HepG2 (cell line): ENCODE results near the gene PRPSAP1. TPM values are rescaled to one million over a fixed set of nuclear protein-coding genes. Genes with fewer than 3 reads are reported as not detected.

Source experiments
- HDAC2 ChIP-seq: sonication (generic); formaldehyde crosslinking; IDR thresholded peaks from 2 replicates; pipeline ENCODE4 v1.4.0; 2020; ENCODE audit warnings: missing genetic modification reagents
- JUN ChIP-seq: sonication (generic); formaldehyde crosslinking; IDR thresholded peaks from 2 replicates; pipeline ENCODE4 v1.4.0; 2020; ENCODE audit warnings: mild to moderate bottlenecking, missing genetic modification reagents
- MAF1 ChIP-seq: sonication (generic); formaldehyde crosslinking; IDR thresholded peaks from 2 replicates; pipeline ENCODE4 v1.5.0; 2020; ENCODE audit warnings: missing genetic modification reagents, borderline replicate concordance
- MED13 ChIP-seq: sonication (generic); formaldehyde crosslinking; IDR thresholded peaks from 2 replicates; pipeline ENCODE4 v1.5.0; 2020; ENCODE audit warnings: missing genetic modification reagents
- NCOA1 ChIP-seq: sonication (generic); formaldehyde crosslinking; IDR thresholded peaks from 2 replicates; pipeline ENCODE4 v1.9.0; 2021; ENCODE audit warnings: missing genetic modification reagents
- PAWR ChIP-seq: sonication (generic); formaldehyde crosslinking; IDR thresholded peaks from 2 replicates; pipeline ENCODE4 v1.4.0; 2020; ENCODE audit warnings: missing genetic modification reagents, mild to moderate bottlenecking, borderline replicate concordance
- PHF8 ChIP-seq: sonication (generic); formaldehyde crosslinking; IDR thresholded peaks from 2 replicates; pipeline ENCODE4 v1.5.0; 2020; ENCODE audit warnings: missing genetic modification reagents
- POLR2A ChIP-seq, 2 experiments: IDR thresholded peaks; 2 replicates each; pipeline ENCODE4 v1.6.1; 2011; ENCODE audit warnings: low read depth in 2 of 2, low read length in 2 of 2, mild to moderate bottlenecking in 1 of 2, moderate library complexity in 1 of 2; ENCODE audit not compliant: insufficient read depth in 1 of 2
- SKI ChIP-seq: fragments of 450-650 bp; IDR thresholded peaks from one replicate; pipeline ENCODE4 v1.6.1; 2018; ENCODE audit warnings: mild to moderate bottlenecking; ENCODE audit not compliant: partially characterized antibody
- SOX5 ChIP-seq: IDR thresholded peaks from 2 replicates; pipeline ENCODE4 v1.6.1; 2016; ENCODE audit warnings: borderline replicate concordance
- YY1 ChIP-seq: IDR thresholded peaks from 2 replicates; pipeline ENCODE4 v1.6.1; 2011; ENCODE audit warnings: low read length, low read depth, moderate library complexity, mild to moderate bottlenecking; ENCODE audit not compliant: insufficient read depth, insufficient replicate concordance
- ZNF17 ChIP-seq: sonication (generic); formaldehyde crosslinking; IDR thresholded peaks from 2 replicates; pipeline ENCODE4 v1.5.0; 2020; ENCODE audit warnings: mild to moderate bottlenecking, missing genetic modification reagents
- ZNF180 ChIP-seq: sonication (generic); formaldehyde crosslinking; IDR thresholded peaks from 2 replicates; pipeline ENCODE4 v1.4.0; 2020; ENCODE audit warnings: low read depth, missing genetic modification reagents, borderline replicate concordance
- ZNF234 ChIP-seq: sonication (generic); formaldehyde crosslinking; conservative IDR thresholded peaks from 2 replicates; pipeline ENCODE4 v1.5.1; 2020; ENCODE audit warnings: mild to moderate bottlenecking, missing genetic modification reagents
- ZNF263 ChIP-seq: sonication (generic); formaldehyde crosslinking; IDR thresholded peaks from 2 replicates; pipeline ENCODE4 v1.4.0; 2020; ENCODE audit warnings: missing genetic modification reagents
- ZNF546 ChIP-seq: sonication (generic); formaldehyde crosslinking; conservative IDR thresholded peaks from 2 replicates; pipeline ENCODE4 v1.8.1; 2023; ENCODE audit warnings: mild to moderate bottlenecking, missing genetic modification reagents
- ZNF678 ChIP-seq: sonication (generic); formaldehyde crosslinking; IDR thresholded peaks from 2 replicates; pipeline ENCODE4 v1.4.0; 2020; ENCODE audit warnings: mild to moderate bottlenecking, missing genetic modification reagents
- ZNF75D ChIP-seq: sonication (generic); formaldehyde crosslinking; IDR thresholded peaks from 2 replicates; pipeline ENCODE4 v1.8.1; 2023; ENCODE audit warnings: missing genetic modification reagents, mild to moderate bottlenecking, borderline replicate concordance
- polyA plus RNA-seq, 8 experiments: library from polyadenylated mRNA; depleted of rRNA in 3 of 8; stranded (reverse) in 7 of 8; unstranded in 1 of 8; fragments of >200 nt; fragmentation: Illumina TruSeq in 4 of 8; extraction: Trizol in 4 of 8; gene quantifications; 2 replicates each; pipeline versions ENCODE4 v1.2.1 to v1.2.3, GENCODE V29; 2011 to 2016; ENCODE audit warnings: low read depth in 4 of 8, missing spikeins in 1 of 8, mixed read lengths in 1 of 8; ENCODE audit not compliant: insufficient read depth in 1 of 8
- total RNA-seq, 5 experiments: library from RNA; depleted of rRNA; stranded (reverse); fragments of >200 nt; fragmentation: Illumina TruSeq; extraction: Trizol; gene quantifications; 2 replicates each; pipeline ENCODE4 v1.2.3, GENCODE V29; 2016; ENCODE audit warnings: low read depth in 1 of 5
- TF ChIP-seq, protein P1 (sequence below): sonication (generic); formaldehyde crosslinking; IDR thresholded peaks from 2 replicates; pipeline ENCODE4 v1.4.0; 2020; ENCODE audit warnings: missing genetic modification reagents
- TF ChIP-seq, protein P2 (sequence below), 2 experiments: sonication (generic) in 1 of 2; formaldehyde crosslinking in 1 of 2; IDR thresholded peaks; 2 replicates each; pipeline versions ENCODE4 v1.6.1 to v1.9.0; 2014 to 2022; ENCODE audit warnings: antibody characterized with exemption in 1 of 2, borderline replicate concordance in 1 of 2, inconsistent platforms in 1 of 2, low read depth in 1 of 2, missing genetic modification reagents in 1 of 2

Gene PRPSAP1
- total and polyA plus RNA-seq, 2 of the 13 experiments (the other 11 are each of a cell fraction or from before 2014, with no cell fraction given), result 91.1 to 314 TPM

DNA sequence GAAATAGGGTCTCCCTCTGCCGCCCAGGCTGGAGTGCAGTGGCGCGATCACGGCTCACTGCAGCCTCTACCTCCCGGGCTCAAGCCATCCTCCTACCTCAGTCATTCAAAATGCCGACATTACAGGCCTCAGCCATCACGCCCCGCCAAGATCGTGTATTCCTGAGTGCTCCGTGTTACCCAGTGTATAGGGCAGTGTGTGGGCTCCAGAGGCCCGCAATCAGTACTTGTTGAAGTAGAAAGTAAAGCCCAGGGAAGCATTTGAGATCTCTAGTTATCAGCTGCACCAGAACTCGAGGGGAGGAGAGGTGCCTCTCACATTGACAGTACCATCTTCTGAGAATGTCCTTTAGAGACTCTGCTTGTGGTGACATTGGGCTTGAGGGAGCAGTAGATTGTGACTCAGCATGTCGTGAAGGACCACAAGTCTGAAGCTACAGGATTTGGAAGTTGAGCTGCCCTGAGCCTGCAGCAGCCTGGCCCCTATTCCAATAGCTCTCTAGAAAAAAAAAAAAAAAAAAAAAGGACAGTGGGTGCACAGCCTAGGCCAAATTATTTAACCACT, 1.1 kb upstream of the PRPSAP1 start (continued):
- TF ChIP-seq, protein P1, sequence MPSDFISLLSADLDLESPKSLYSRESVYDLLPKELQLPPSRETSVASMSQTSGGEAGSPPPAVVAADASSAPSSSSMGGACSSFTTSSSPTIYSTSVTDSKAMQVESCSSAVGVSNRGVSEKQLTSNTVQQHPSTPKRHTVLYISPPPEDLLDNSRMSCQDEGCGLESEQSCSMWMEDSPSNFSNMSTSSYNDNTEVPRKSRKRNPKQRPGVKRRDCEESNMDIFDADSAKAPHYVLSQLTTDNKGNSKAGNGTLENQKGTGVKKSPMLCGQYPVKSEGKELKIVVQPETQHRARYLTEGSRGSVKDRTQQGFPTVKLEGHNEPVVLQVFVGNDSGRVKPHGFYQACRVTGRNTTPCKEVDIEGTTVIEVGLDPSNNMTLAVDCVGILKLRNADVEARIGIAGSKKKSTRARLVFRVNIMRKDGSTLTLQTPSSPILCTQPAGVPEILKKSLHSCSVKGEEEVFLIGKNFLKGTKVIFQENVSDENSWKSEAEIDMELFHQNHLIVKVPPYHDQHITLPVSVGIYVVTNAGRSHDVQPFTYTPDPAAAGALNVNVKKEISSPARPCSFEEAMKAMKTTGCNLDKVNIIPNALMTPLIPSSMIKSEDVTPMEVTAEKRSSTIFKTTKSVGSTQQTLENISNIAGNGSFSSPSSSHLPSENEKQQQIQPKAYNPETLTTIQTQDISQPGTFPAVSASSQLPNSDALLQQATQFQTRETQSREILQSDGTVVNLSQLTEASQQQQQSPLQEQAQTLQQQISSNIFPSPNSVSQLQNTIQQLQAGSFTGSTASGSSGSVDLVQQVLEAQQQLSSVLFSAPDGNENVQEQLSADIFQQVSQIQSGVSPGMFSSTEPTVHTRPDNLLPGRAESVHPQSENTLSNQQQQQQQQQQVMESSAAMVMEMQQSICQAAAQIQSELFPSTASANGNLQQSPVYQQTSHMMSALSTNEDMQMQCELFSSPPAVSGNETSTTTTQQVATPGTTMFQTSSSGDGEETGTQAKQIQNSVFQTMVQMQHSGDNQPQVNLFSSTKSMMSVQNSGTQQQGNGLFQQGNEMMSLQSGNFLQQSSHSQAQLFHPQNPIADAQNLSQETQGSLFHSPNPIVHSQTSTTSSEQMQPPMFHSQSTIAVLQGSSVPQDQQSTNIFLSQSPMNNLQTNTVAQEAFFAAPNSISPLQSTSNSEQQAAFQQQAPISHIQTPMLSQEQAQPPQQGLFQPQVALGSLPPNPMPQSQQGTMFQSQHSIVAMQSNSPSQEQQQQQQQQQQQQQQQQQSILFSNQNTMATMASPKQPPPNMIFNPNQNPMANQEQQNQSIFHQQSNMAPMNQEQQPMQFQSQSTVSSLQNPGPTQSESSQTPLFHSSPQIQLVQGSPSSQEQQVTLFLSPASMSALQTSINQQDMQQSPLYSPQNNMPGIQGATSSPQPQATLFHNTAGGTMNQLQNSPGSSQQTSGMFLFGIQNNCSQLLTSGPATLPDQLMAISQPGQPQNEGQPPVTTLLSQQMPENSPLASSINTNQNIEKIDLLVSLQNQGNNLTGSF, result no peak
- TF ChIP-seq PAWR (no peak), POLR2A (IDR thresholded peaks at IDR 0.05; ENCODE audit: insufficient read depth in 1 of 2, low read depth in 2 of 2, low read length in 2 of 2) (no peak), ZNF75D (CRISPR knock-in tag) (no peak), PHF8 (no peak), YY1 (peak; percentile 54), NCOA1 (CRISPR knock-in tag) (no peak), SKI (no peak), SOX5 (CRISPR knock-in tag) (0 out of 2 replicates have a peak, but pooled peaks have one; percentile 14), HDAC2 (peak; percentile 56), MED13 (no peak), ZNF180 (CRISPR knock-in tag) (no peak), JUN (no peak), ZNF678 (CRISPR knock-in tag) (no peak), MAF1 (no peak), ZNF263 (CRISPR knock-in tag) (no peak), ZNF546 (CRISPR knock-in tag) (0 out of 2 replicates have a peak, but pooled peaks have one; percentile 68), ZNF234 (CRISPR knock-in tag) (no peak), ZNF17 (no peak)
- TF ChIP-seq, protein P2, sequence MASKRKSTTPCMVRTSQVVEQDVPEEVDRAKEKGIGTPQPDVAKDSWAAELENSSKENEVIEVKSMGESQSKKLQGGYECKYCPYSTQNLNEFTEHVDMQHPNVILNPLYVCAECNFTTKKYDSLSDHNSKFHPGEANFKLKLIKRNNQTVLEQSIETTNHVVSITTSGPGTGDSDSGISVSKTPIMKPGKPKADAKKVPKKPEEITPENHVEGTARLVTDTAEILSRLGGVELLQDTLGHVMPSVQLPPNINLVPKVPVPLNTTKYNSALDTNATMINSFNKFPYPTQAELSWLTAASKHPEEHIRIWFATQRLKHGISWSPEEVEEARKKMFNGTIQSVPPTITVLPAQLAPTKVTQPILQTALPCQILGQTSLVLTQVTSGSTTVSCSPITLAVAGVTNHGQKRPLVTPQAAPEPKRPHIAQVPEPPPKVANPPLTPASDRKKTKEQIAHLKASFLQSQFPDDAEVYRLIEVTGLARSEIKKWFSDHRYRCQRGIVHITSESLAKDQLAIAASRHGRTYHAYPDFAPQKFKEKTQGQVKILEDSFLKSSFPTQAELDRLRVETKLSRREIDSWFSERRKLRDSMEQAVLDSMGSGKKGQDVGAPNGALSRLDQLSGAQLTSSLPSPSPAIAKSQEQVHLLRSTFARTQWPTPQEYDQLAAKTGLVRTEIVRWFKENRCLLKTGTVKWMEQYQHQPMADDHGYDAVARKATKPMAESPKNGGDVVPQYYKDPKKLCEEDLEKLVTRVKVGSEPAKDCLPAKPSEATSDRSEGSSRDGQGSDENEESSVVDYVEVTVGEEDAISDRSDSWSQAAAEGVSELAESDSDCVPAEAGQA (IDR thresholded peaks at IDR 0.05; ENCODE audit: low read depth), result no peak
- TF ChIP-seq, protein P2 (CRISPR knock-in tag; IDR thresholded peaks at IDR 0.05; ENCODE audit: borderline replicate concordance), result no peak
